Activated naive CD4-positive, alpha-beta T cell treated with anti-CD3 and anti-CD28 coated beads, Interleukin-2, amount 50 U/mL, for 16 hours (primary cell): ENCODE data around the gene SHISAL1.
"Not testable (repeated sequence)": the region's sequence is repeated elsewhere in the genome, so short reads cannot be mapped to it uniquely, and the experiment has no call there.

Experiments used
- DNase-seq: peaks from one replicate; pipeline ENCODE4 v3.0.0-alpha.2; 2020

SHISAL1 gene

GRCh38 chr22:44325718-44326490 lies 13.2 kb upstream of the SHISAL1 start:
- DNase-seq = no peak

- DNase-seq = not testable (repeated sequence)
These were observed 10.5 kb upstream of the SHISAL1 start for GRCh38 chr22:44323140-44323790.

GRCh38 chr22:44319685-44320084 lies 6.9 kb upstream of the SHISAL1 start:
- DNase-seq = no peak

- DNase-seq = no peak
These were observed 6.0 kb upstream of the SHISAL1 start for GRCh38 chr22:44318751-44319150.

GRCh38 chr22:44317886-44318637 lies 5.3 kb upstream of the SHISAL1 start:
- DNase-seq = no peak

GRCh38 chr22:44317123-44317444 lies 4.3 kb upstream of the SHISAL1 start:
- DNase-seq = no peak

- no peak for DNase-seq
These were observed 3.8 kb upstream of the SHISAL1 start for GRCh38 chr22:44316393-44317122.

- no peak for DNase-seq
These were observed 1.8 kb upstream of the SHISAL1 start for GRCh38 chr22:44314425-44315067.

GRCh38 chr22:44313385-44314006 lies 745 bp upstream of the SHISAL1 start:
- DNase-seq = no peak

GRCh38 chr22:44311855-44312170 lies 938 bp downstream of the SHISAL1 start:
- no peak for DNase-seq

GRCh38 chr22:44311104-44311854 lies 1.5 kb downstream of the SHISAL1 start:
- no peak for DNase-seq

GRCh38 chr22:44309647-44310046 lies 3.1 kb downstream of the SHISAL1 start:
- no peak for DNase-seq

- no peak for DNase-seq
These were observed 3.6 kb downstream of the SHISAL1 start for GRCh38 chr22:44309137-44309536.

GRCh38 chr22:44307509-44308169 lies 5.1 kb downstream of the SHISAL1 start:
- no peak for DNase-seq

GRCh38 chr22:44305888-44306287 lies 6.9 kb downstream of the SHISAL1 start:
- no peak for DNase-seq

- DNase-seq = no peak
These were observed 7.3 kb downstream of the SHISAL1 start for GRCh38 chr22:44305455-44305854.

GRCh38 chr22:44304911-44305310 lies 7.8 kb downstream of the SHISAL1 start:
- DNase-seq = no peak

GRCh38 chr22:44304354-44304753 lies 8.4 kb downstream of the SHISAL1 start:
- no peak for DNase-seq

GRCh38 chr22:44302363-44302762 lies 10.4 kb downstream of the SHISAL1 start:
- not testable (repeated sequence) for DNase-seq

GRCh38 chr22:44301039-44301438 lies 11.7 kb downstream of the SHISAL1 start:
- DNase-seq = no peak

- no peak for DNase-seq
These were observed 13.6 kb downstream of the SHISAL1 start for GRCh38 chr22:44299124-44299523.
